ELF-1 (cell line): ENCODE data around the gene SCRN2.

Experiments
- DNase-seq: peaks from one replicate; pipeline ENCODE4 v3.0.0-alpha.2; 2016; ENCODE audit warnings: low read depth, low spot score

Gene SCRN2

GRCh38 chr17:47806913-47807255, 34.2 kb downstream of the SCRN2 start:
- no peak for DNase-seq

- no peak for DNase-seq
Observed at GRCh38 chr17:47806026-47806912, 34.8 kb downstream of the SCRN2 start.

- no peak for DNase-seq
Observed at GRCh38 chr17:47804461-47804860, 36.6 kb downstream of the SCRN2 start.

GRCh38 chr17:47803751-47804150, 37.3 kb downstream of the SCRN2 start:
- DNase-seq = no peak

DNA sequence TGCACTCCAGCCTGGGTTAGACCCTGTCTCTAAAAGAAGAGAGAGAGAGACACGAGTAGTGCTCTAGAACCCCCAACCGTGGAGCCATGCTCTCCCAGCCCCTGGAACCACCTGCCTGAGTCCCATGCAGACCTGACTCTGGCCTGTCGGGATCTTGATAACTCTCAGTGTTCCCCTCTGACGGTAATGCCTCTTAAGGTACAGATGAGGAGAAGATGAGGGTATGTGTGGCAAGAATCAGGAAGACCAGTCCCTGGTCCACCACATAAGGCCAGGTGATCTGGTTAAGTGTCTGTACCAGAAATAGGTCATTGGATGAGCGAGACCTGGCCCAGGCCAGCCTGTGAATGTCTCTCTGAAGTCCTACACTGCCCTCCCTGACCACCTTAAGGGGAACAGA, 37.9 kb downstream of the SCRN2 start:
- DNase-seq = no peak

DNA sequence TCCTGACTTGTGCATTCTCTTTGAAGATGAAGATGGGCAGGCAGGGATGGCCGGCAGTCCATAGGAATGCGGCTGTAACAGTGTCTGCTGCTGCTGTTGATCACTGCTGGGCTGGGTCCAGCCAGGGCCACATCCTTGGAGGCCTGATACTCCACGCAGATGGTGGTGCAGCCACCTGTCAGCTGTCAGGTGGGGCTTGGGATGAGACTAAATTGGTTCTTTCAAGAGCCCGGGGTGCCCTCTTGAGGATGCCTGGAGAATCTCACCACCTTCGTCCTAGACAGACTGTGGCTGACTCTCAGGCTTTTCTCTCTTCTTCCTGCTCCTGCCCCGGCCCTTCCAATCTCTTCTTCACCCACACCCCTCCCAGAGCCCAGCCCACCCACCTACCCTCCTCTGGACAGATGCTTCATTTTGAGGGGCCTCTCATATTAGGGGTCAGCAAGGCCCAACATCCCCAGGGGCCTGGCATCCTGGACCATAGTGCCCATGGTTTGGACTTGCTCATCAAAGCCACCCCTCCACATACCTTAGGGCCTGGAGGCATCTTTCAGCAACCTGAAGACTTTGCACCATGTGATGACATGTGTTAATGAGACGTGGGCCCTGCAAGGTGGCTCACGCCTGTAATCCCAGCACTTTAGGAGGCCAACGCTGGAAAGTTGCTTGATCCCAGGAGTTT, 38.6 kb downstream of the SCRN2 start:
- peak; percentile 67 for DNase-seq

GRCh38 chr17:47801906-47802305, 39.2 kb downstream of the SCRN2 start:
- no peak for DNase-seq

DNA sequence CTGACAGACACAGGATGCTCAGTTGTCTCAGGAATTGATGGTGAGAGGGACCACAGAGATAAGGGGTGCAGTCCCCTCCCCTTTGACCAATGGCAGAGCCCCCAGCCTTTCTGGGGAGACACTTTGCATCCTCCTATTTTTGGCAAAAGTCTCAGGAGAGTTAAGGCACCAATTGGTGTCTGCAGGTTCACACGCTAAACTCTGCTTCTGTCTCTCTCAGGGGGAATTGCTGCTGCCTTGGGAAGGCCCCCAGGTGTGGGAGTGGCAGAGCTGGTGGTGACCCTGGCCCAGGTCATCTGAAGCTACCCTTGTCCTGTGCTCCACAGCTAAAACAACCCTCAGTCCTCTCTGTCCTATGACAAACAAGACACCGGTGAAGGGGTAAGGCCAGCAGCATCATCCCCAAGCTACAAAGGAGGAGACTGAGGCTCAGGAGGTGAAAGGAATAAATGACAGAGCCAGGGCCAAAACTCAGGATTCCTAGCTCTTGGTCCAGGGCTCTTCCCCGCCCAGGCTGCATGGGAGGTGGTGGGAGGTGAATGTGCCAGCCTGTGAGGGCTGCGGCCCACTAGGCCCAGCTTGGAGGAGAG, 39.8 kb downstream of the SCRN2 start:
- no peak for DNase-seq

GRCh38 chr17:47800686-47801085, 40.4 kb downstream of the SCRN2 start:
- no peak for DNase-seq

- no peak for DNase-seq
Observed at GRCh38 chr17:47797797-47798196, 43.3 kb downstream of the SCRN2 start.

DNA sequence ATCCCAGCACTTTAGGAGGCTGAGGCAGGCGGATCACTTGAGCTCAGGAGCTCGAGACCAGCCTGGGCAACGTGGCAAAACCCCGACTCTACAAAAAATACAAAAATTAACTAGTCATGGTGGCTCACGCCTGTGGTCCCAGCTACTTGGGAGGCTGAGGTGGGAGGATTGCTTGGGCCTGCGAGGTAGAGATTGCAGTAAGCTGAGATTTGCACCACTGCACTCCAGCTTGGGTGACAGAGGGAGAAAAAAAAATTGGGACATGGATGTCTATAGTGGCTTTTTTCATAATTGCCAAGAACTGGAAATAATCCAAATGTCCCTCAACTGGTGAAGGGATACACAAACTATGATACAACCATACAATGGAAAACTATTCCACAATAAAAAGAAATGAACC, 48.1 kb downstream of the SCRN2 start:
- DNase-seq = no peak

- DNase-seq = no peak
Observed at GRCh38 chr17:47792457-47792856, 48.6 kb downstream of the SCRN2 start.

- no peak for DNase-seq
Observed at GRCh38 chr17:47791025-47791424, 50.0 kb downstream of the SCRN2 start.

DNA sequence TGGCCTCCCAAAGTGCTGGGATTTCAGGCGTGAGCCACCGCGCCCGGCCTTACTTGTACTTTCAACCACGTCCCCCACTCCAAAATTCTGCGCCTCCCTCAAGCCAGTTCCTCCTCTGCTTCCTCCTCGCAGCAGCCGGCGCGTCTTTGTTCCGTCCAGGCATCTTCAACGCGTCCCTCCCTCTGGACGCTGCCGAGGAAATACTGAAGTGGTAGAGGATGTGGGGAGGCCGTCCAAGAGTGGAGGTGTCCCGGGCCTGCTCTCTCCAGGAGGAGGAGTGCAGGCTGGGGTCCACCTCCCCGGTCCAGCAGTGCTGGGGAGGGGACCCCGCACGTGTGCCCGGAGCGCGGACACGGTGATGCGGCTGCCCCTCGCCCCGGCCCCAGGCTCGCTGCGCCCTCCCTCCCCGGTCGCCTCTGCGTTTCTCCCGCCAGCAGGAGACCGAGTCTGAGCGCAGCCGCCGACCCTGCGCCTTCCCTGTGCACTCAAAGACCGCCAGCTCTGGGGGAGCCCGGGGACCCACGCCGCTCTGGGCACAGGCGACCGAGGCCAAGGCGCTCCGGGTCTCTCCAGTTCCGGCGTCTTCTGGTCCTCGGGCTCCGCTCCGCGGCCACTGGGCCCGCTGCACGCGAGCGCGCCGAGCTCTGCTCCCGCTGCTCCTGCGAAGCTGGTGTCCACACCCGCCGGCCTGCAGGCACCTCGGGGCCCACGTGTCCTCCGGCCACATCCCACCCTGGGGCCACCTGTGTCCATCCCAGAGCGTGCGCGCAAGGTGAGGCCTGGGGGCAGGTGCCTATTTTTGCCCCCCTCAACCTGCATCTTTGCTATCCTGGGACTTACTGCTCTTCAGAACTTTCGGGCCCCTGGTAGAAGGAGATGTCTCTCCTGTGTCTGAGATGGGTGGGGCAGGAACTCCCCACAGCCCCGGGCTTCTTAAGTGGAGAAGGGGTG, 51.2 kb downstream of the SCRN2 start:
- peak; percentile 67 for DNase-seq
